ENCODE data around the gene SET. TPM values are rescaled to one million over a fixed set of nuclear protein-coding genes. Genes with fewer than 3 reads are reported as not detected.

The SET gene
- total and polyA plus RNA-seq, 2 donors (not counting 3 experiments of a cell fraction or from before 2014, with no cell fraction given) = 61.1 to 483 TPM

- BruUV-seq (replicated peaks) = TSS peak; percentile 62
- Histone ChIP-seq H3K4me1 (ENCODE audit: control insufficient read depth, extremely low read depth, insufficient read depth, low read length) (peaks cover 11% of the 10 kb centered on the region), H3K4me3 (replicated peaks in 1 of 3; ENCODE audit: insufficient read depth in 1 of 3, low read depth in 1 of 3, low read length in 3 of 3) (peak overlapping the region; percentile 58 to 90 (median 87)), H3K9me1 (replicated peaks; ENCODE audit: control insufficient read depth, extremely low read depth, insufficient read depth, low read length) (no peaks in the 10 kb centered on the region), H3K27ac (ENCODE audit: insufficient read depth, low read depth, low read length) (peak overlapping the region; percentile 65), H3K4me2 (ENCODE audit: insufficient read depth, low read length) (peak overlapping the region; percentile 91), H4K20me1 (replicated peaks; ENCODE audit: control insufficient read depth, extremely low read depth, insufficient read depth, low read length) (no peaks in the 10 kb centered on the region), H3K36me3 (ENCODE audit: control insufficient read depth in 2 of 2, extremely low read depth in 1 of 2, insufficient read depth in 2 of 2, low read length in 2 of 2) (no peaks in the 10 kb centered on the region), H3K79me2 (ENCODE audit: control insufficient read depth, insufficient read depth, low read length) (peaks cover 10% of the 10 kb centered on the region), H3K9ac (replicated peaks; ENCODE audit: extremely low read depth, insufficient read depth, low read length) (peak overlapping the region; percentile 92), H3K9me3 (replicated peaks; ENCODE audit: control insufficient read depth, insufficient read depth, low read length) (no peaks in the 10 kb centered on the region), H3K27me3 (ENCODE audit: control insufficient read depth in 2 of 2, insufficient read depth in 2 of 2, low read length in 2 of 2) (no peaks in the 10 kb centered on the region), H2AFZ (ENCODE audit: low read depth, low read length) (peak overlapping the region; percentile 59)
- TF ChIP-seq CTCF (IDR thresholded peaks at IDR 0.05; ENCODE audit: extremely low read depth in 1 of 2, insufficient read depth in 1 of 2, low read depth in 1 of 2, low read length in 2 of 2) = no peak
- TF ChIP-seq EZH2 (IDR thresholded peaks at IDR 0.05; ENCODE audit: borderline replicate concordance, low read depth, low read length, severe bottlenecking) = no peak
- no peak for TF ChIP-seq POLR2AphosphoS5 (IDR thresholded peaks at IDR 0.05; ENCODE audit: insufficient read depth, low read depth, low read length)
- TF ChIP-seq JUN (IDR thresholded peaks at IDR 0.05; ENCODE audit: borderline replicate concordance, insufficient read depth, insufficient read length, low read depth) = no peak
- TF ChIP-seq MYC (IDR thresholded peaks at IDR 0.05; ENCODE audit: low read depth, low read length) = no peak
- TF ChIP-seq MAX (IDR thresholded peaks at IDR 0.05; ENCODE audit: insufficient read depth, insufficient read length) = no peak
- no peak for TF ChIP-seq POLR2A (IDR thresholded peaks at IDR 0.05; ENCODE audit: low read depth, low read length)
- no peak for TF ChIP-seq GATA2 (IDR thresholded peaks at IDR 0.05; ENCODE audit: insufficient read depth, insufficient read length, low read depth, low read length)
- TF ChIP-seq FOS (IDR thresholded peaks at IDR 0.05; ENCODE audit: borderline replicate concordance, insufficient read depth, low read length) = no peak
- ChIA-PET POLR2A (interaction anchor here (0.6 to 0.9 kb wide), 2 partner anchors 42 to 49 kb away, joined by 3 to 4 read pairs; no protein-coding TSS in a partner anchor), CTCF (interaction anchor here (0.9 to 1.7 kb wide), 6 partner anchors 11 to 135 kb away, joined by 3 to 10 read pairs (median 4); partner anchors contain the start of genes DYNC2I2, ENDOG and PKN3)
- intact Hi-C loops (cut with micrococcal nuclease) = no loop called here
- FAIRE-seq = no peak
- no peak for DNase-seq (ENCODE audit: low read depth, low spot score)
- dilution Hi-C loops (cut with MboI; ENCODE audit: extremely low pct_ligation_motif_present, low sequenced_read_pairs) = no loop called here
Observed at GRCh38 chr9:128684065-128684324, 5.0 kb upstream of the SET start.
